ENCODE results near the gene TMEM184A.

DNA sequence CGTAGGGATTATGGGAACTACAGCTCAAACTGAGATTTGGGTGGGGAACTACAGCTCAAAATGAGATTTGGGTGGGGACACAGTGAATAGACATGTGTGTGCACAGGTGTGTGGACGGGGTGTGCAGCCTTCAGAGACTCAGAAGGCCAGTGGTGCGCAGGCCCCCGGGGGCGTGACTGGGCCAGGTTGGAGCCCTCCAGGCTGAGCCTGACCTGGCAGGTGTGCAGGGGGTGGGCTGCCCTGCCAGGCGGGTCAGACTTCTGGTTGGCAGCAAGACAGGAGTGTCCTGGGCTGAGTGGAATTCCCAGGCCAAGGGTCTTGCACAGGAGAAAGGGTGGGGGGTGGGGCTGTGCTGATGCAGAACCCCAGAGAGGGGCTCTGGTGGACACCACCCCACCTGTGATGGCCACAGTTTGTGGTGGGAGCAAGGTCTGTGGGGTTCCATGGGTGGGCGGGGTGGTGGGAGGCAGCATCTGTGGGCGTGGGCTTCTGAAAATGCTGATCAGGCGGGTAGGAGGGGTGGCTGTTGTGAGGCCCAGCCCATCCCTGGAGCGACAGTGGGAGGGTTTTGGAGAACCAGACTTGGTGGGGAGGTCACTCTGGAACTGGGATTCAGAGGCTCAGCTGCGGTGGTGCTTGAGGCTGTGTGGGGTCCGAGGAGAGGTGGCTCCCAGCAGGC lies 43.1 kb upstream of the TMEM184A start:
- TF ChIP-seq EP300 (IDR thresholded peaks at IDR 0.05; ENCODE audit: borderline replicate concordance) (no peak), CEBPB (IDR thresholded peaks at IDR 0.05) (no peak)

Data from Ishikawa (cell line).